ENCODE data around the gene GJD4.

DNA sequence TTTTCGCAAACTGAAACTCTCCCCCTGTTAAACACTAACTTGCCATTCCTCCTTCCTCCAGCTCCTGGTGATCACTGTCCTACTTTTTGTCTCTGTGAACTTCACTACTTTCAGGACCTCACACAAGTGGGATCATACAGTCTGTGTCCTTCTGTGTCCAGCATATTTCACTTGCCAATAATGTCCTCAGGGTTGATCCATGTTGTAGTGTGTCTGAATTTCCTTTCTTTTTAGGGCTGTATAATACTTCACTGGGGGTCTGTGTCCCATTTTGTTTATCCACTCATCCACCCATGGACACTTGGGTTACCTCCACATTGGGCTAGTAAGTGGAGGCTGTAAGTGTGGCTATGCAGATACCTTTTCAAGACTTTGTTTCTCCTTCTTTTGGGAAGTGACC is 42.7 kb upstream of the GJD4 start:
- TF ChIP-seq POLR2A (IDR thresholded peaks at IDR 0.05): no peak
- TF ChIP-seq, protein P1, sequence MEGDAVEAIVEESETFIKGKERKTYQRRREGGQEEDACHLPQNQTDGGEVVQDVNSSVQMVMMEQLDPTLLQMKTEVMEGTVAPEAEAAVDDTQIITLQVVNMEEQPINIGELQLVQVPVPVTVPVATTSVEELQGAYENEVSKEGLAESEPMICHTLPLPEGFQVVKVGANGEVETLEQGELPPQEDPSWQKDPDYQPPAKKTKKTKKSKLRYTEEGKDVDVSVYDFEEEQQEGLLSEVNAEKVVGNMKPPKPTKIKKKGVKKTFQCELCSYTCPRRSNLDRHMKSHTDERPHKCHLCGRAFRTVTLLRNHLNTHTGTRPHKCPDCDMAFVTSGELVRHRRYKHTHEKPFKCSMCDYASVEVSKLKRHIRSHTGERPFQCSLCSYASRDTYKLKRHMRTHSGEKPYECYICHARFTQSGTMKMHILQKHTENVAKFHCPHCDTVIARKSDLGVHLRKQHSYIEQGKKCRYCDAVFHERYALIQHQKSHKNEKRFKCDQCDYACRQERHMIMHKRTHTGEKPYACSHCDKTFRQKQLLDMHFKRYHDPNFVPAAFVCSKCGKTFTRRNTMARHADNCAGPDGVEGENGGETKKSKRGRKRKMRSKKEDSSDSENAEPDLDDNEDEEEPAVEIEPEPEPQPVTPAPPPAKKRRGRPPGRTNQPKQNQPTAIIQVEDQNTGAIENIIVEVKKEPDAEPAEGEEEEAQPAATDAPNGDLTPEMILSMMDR (IDR thresholded peaks at IDR 0.05): no peak

All from lower leg skin (tissue), 3 donors.